Measurements from ENCODE around the gene REEP1.

DNA sequence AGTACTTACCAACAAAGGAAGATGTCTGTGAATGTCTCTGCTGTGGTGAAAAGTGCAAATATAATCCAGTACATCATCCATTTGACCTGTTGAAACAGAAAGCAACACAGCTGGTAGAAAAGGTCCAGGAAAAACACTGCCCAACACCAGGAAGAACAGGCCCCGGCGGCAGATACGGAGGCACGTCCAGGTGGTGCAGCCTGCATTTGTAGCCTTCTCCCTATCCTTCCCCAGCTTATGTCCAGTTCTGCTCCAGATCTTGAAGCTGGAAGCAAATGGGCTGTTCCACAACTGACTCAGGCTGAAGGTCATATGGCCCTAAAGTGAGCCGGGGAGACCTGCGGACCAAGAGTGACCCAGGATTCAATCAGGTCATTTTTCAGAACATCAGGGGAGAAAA lies 73.5 kb downstream of the REEP1 start:
- TF ChIP-seq, protein P1, sequence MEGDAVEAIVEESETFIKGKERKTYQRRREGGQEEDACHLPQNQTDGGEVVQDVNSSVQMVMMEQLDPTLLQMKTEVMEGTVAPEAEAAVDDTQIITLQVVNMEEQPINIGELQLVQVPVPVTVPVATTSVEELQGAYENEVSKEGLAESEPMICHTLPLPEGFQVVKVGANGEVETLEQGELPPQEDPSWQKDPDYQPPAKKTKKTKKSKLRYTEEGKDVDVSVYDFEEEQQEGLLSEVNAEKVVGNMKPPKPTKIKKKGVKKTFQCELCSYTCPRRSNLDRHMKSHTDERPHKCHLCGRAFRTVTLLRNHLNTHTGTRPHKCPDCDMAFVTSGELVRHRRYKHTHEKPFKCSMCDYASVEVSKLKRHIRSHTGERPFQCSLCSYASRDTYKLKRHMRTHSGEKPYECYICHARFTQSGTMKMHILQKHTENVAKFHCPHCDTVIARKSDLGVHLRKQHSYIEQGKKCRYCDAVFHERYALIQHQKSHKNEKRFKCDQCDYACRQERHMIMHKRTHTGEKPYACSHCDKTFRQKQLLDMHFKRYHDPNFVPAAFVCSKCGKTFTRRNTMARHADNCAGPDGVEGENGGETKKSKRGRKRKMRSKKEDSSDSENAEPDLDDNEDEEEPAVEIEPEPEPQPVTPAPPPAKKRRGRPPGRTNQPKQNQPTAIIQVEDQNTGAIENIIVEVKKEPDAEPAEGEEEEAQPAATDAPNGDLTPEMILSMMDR (optimal IDR thresholded peaks at IDR 0.05 in 1 of 3, IDR thresholded peaks at IDR 0.05 in 1 of 3, conservative IDR thresholded peaks at IDR 0.05 in 1 of 3; ENCODE audit: extremely low read depth in 1 of 3, insufficient read depth in 2 of 3, low read length in 3 of 3), result no peak
- TF ChIP-seq EZH2 (IDR thresholded peaks at IDR 0.05; ENCODE audit: low read length), result no peak

Data from keratinocyte (primary cell).